ENCODE results near the gene CIRBP.

CIRBP gene

GRCh38 chr19:1259876-1260748, 9.0 kb upstream of the CIRBP start:
- TF ChIP-seq CTCF (conservative IDR thresholded peaks at IDR 0.05; ENCODE audit: low read length) = no peak
- H3K4me3 ChIP-seq (ENCODE audit: low read length) = peak overlapping the region; percentile 22; the same call in 1 of the 2 replicates
- no peak for DNase-seq (ENCODE audit: low read depth)

GRCh38 chr19:1260749-1261537, 8.2 kb upstream of the CIRBP start:
- TF ChIP-seq CTCF (conservative IDR thresholded peaks at IDR 0.05; ENCODE audit: low read length) = no peak
- DNase-seq (ENCODE audit: low read depth) = peak; percentile 94
- H3K4me3 ChIP-seq (ENCODE audit: low read length) = peak overlapping the region; percentile 74

- DNase-seq (ENCODE audit: low read depth) = no peak
- peak overlapping the region; percentile 74 for H3K4me3 ChIP-seq (ENCODE audit: low read length)
- TF ChIP-seq CTCF (conservative IDR thresholded peaks at IDR 0.05; ENCODE audit: low read length) = no peak; the same call in 1 of the 2 replicates
Observed at GRCh38 chr19:1261538-1261797, 7.7 kb upstream of the CIRBP start.

GRCh38 chr19:1261798-1262622, 7.1 kb upstream of the CIRBP start:
- DNase-seq (ENCODE audit: low read depth) = peak; percentile 67
- TF ChIP-seq CTCF (conservative IDR thresholded peaks at IDR 0.05; ENCODE audit: low read length) = no peak
- peak overlapping the region; percentile 74 for H3K4me3 ChIP-seq (ENCODE audit: low read length)

- no peak for DNase-seq (ENCODE audit: low read depth)
- no peak for TF ChIP-seq CTCF (conservative IDR thresholded peaks at IDR 0.05; ENCODE audit: low read length)
- H3K4me3 ChIP-seq (ENCODE audit: low read length) = no peak overlapping the region
Observed at GRCh38 chr19:1262623-1263123, 6.5 kb upstream of the CIRBP start.

- TF ChIP-seq CTCF (conservative IDR thresholded peaks at IDR 0.05; ENCODE audit: low read length) = no peak
- DNase-seq (ENCODE audit: low read depth) = no peak
- no peak overlapping the region for H3K4me3 ChIP-seq (ENCODE audit: low read length)
Observed at GRCh38 chr19:1263188-1263587, 5.9 kb upstream of the CIRBP start.
